Panc1 (cell line): ENCODE data around the gene MRPL21. TPM values are rescaled to one million over a fixed set of nuclear protein-coding genes. Genes with fewer than 3 reads are reported as not detected.

Experiments
- ATAC-seq: fragments of 200-7000 bp; cut with Tn5 transposase; 2 replicates; pipeline ENCODE4 v1.9.1; 2020; ENCODE audit warnings: mild to moderate bottlenecking, moderate library complexity
- BruUV-seq: library from RNA; stranded (reverse); fragments of 400-500 nt; replicated peaks from 2 replicates; lab custom pipeline; 2021; lab: Mats Ljungman, UMichigan
- CTCF ChIA-PET: fragments of 300-600 bp; sonication (Branson Sonifier 250); formaldehyde crosslinking; loops from one replicate; lab custom pipeline; 2022; ENCODE audit warnings: antibody characterized with exemption; lab: Charles Lee
- POLR2A ChIA-PET: fragments of 300-600 bp; sonication (Branson Sonifier 250); formaldehyde crosslinking; loops from one replicate; lab custom pipeline; 2022; ENCODE audit warnings: antibody characterized with exemption; lab: Charles Lee
- DNase-seq: peaks from one replicate; pipeline ENCODE4 v3.0.0-alpha.2; 2010; ENCODE audit warnings: low read depth, low spot score
- H3K27ac ChIP-seq: 2 replicates; pipeline ENCODE4 v1.5.1; 2011; ENCODE audit warnings: mild to moderate bottlenecking, low read length, inconsistent platforms
- H3K27me3 ChIP-seq: fragments of 200-500 bp; sonication (Bioruptor generic); 2 replicates; pipeline ENCODE4 v1.6.0; 2014; ENCODE audit warnings: low read length, inconsistent platforms; ENCODE audit not compliant: control insufficient read depth, insufficient read depth
- H3K36me3 ChIP-seq: fragments of 200-500 bp; sonication (Bioruptor generic); 2 replicates; pipeline ENCODE4 v1.5.1; 2014; ENCODE audit warnings: inconsistent platforms, mild to moderate bottlenecking, low read length, moderate library complexity; ENCODE audit not compliant: control insufficient read depth, insufficient read depth
- H3K4me1 ChIP-seq: 2 replicates; pipeline ENCODE4 v1.5.1; 2011; ENCODE audit warnings: inconsistent platforms, mild to moderate bottlenecking, low read length, moderate library complexity; ENCODE audit not compliant: control insufficient read depth, insufficient read depth
- H3K4me3 ChIP-seq, 2 experiments: 2 replicates each; pipeline ENCODE4 v1.5.1; 2011 to 2012; ENCODE audit warnings: low read depth in 2 of 2, low read length in 2 of 2, mild to moderate bottlenecking in 2 of 2, inconsistent platforms in 1 of 2, moderate library complexity in 1 of 2
- H3K9me3 ChIP-seq: fragments of 200-500 bp; sonication (Bioruptor generic); 2 replicates; pipeline ENCODE4 v1.5.1; 2014; ENCODE audit warnings: low read depth, mild to moderate bottlenecking, inconsistent platforms, low read length, moderate library complexity; ENCODE audit not compliant: control insufficient read depth, insufficient read depth
- CTCF ChIP-seq: fragments of 450-650 bp; IDR thresholded peaks from 2 replicates; pipeline ENCODE4 v1.5.1; 2017; ENCODE audit warnings: mild to moderate bottlenecking
- POLR2AphosphoS5 ChIP-seq: IDR thresholded peaks from 2 replicates; pipeline ENCODE4 v1.6.1; 2012; ENCODE audit warnings: mild to moderate bottlenecking, low read depth, low read length, moderate library complexity
- REST ChIP-seq, 2 experiments: IDR thresholded peaks; 2 replicates each; pipeline ENCODE4 v1.6.1; 2011 to 2012; ENCODE audit warnings: low read depth in 2 of 2, control low read depth in 1 of 2, low read length in 1 of 2, mild to moderate bottlenecking in 1 of 2, moderate library complexity in 1 of 2; ENCODE audit not compliant: insufficient read depth in 1 of 2
- SIN3A ChIP-seq: IDR thresholded peaks from 2 replicates; pipeline ENCODE4 v1.6.1; 2012; ENCODE audit warnings: low read depth, mild to moderate bottlenecking, low read length, moderate library complexity, borderline replicate concordance; ENCODE audit not compliant: insufficient read depth
- TCF7L2 ChIP-seq: IDR thresholded peaks from 2 replicates; pipeline ENCODE4 v1.6.1; 2011; ENCODE audit warnings: mild to moderate bottlenecking, low read depth, low read length, inconsistent platforms
- in situ Hi-C: cut with HindIII; loops from 2 replicates; pipeline ENCODE4 v1.10.0; 2016; ENCODE audit warnings: low sequenced_read_pairs, low pct_unique_long_range_greater_than_20kb
- intact Hi-C: fragments of 100-400 bp; cut with micrococcal nuclease; formaldehyde crosslinking; loops from one replicate; pipeline ENCODE4 v1.10.0; 2022; ENCODE audit not compliant: unreplicated experiment
- total RNA-seq: library from RNA; stranded (reverse); gene quantifications from one replicate; pipeline ENCODE4 v1.2.1, GENCODE V29; 2021; ENCODE audit not compliant: unreplicated experiment

Gene MRPL21
- total RNA-seq, 1 experiment from 2014 or later: 94.9 TPM

GRCh38 chr11:68904248-68904847 lies 716 bp upstream of the MRPL21 start:
- ATAC-seq (peak; percentile 62), DNase-seq (no peak)
- ChIA-PET POLR2A (interaction anchor here (0.6 kb wide), 3 partner anchors 95 to 894 kb away, joined by 3 to 6 read pairs (median 4); no protein-coding TSS in a partner anchor), CTCF (interaction anchor here (1.4 kb wide), 1 partner anchor 140 kb away, joined by 3 read pairs; no protein-coding TSS in a partner anchor)
- Histone ChIP-seq H3K27me3 (no peaks in the 10 kb centered on the region), H3K9me3 (no peaks in the 10 kb centered on the region), H3K4me1 (0 out of 2 replicates have a peak, but pooled peaks cover 7% of the 10 kb centered on the region), H3K4me3 (peak overlapping the region; percentile 93 to 100), H3K27ac (peak overlapping the region; percentile 95), H3K36me3 (peaks cover 7% of the 10 kb centered on the region; the same call in 1 of the 2 replicates)
- TF ChIP-seq SIN3A (no peak), TCF7L2 (no peak), REST (IDR thresholded peaks at IDR 0.05; ENCODE audit: insufficient read depth in 1 of 2, low read depth in 2 of 2, low read length in 1 of 2) (no peak), POLR2AphosphoS5 (no peak), CTCF (no peak)
- BruUV-seq: no TSS peak
- intact Hi-C loops (loop anchor here (5.0 kb wide), 1 partner anchor 138 kb away; no protein-coding TSS in a partner anchor), in situ Hi-C loops (no loop called here)

- no peak overlapping the region for H3K4me3 ChIP-seq
- intact Hi-C loops: loop anchor here (5.0 kb wide), 1 partner anchor 141 kb away; no protein-coding TSS in a partner anchor
- 0 out of 2 replicates have a peak, but pooled peaks cover 7% of the 10 kb centered on the region for H3K4me1 ChIP-seq
- H3K9me3 ChIP-seq: no peaks in the 10 kb centered on the region
- BruUV-seq: no TSS peak
- peaks cover 13% of the 10 kb centered on the region for H3K36me3 ChIP-seq
- ChIA-PET CTCF (no interaction called here), POLR2A (interaction anchor here (0.8 kb wide), 1 partner anchor 58 kb away, joined by 3 read pairs; no protein-coding TSS in a partner anchor)
- H3K27me3 ChIP-seq: no peaks in the 10 kb centered on the region
- DNase-seq (no peak), ATAC-seq (no peak)
- in situ Hi-C loops: no loop called here
- TF ChIP-seq TCF7L2 (no peak), POLR2AphosphoS5 (no peak), SIN3A (no peak), REST (IDR thresholded peaks at IDR 0.05; ENCODE audit: insufficient read depth in 1 of 2, low read depth in 2 of 2, low read length in 1 of 2) (no peak)
- H3K27ac ChIP-seq: no peak overlapping the region
Measured at GRCh38 chr11:68900835-68901381, 2.7 kb downstream of the MRPL21 start.
